ENCODE data around the gene HAP1. TPM values are rescaled to one million over a fixed set of nuclear protein-coding genes. Genes with fewer than 3 reads are reported as not detected.

The HAP1 gene
- total and polyA plus RNA-seq, 2 of the 8 experiments (the other 6 are each of a cell fraction or from before 2014, with no cell fraction given): 2.3 to 3.6 TPM

DNA sequence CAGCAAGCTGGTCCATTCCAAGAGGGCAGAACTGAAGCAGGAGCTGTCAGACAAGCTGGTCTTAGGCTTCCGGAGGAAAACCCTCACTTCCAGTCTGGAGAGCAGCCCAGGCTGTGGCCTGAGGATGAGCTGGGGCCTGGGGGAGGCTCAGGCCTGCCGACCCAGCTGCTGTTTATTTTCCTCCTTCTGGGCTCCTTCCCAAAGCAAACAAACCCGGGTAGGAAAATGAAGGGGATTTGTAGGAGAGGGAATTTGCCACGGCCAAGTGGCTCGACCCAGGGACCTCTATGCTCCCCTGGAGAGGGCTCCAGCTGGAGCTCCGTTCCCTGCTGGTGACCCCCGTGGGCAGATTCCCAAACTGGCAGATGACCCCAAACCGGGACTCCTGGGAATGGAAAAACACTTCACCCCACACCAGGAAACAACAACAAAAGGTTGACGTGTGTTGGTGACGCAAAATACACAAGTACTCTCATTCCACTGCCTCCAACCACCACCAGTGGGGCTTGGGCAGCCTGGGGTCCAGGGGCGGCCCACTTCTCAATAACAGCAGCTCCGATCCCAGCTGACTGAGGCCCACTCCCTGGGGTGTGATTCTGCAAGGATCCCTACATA, 43.2 kb upstream of the HAP1 start:
- Histone ChIP-seq H4K20me1 (replicated peaks in 1 of 2; ENCODE audit: control insufficient read depth in 1 of 2, insufficient read depth in 2 of 2, low read length in 2 of 2) (peaks cover 4 to 18% of the 10 kb centered on the region in 2 experiments), H2AK5ac (ENCODE audit: low read depth, low read length) (peak overlapping the region; percentile 75; the same call in 1 of the 2 replicates), H2BK5ac (ENCODE audit: low read depth, low read length) (peak overlapping the region; percentile 10; the same call in 1 of the 2 replicates), H3K9me3 (ENCODE audit: insufficient read depth in 2 of 2, low read depth in 1 of 2, low read length in 1 of 2) (no peaks in the 10 kb centered on the region), H2AFZ (ENCODE audit: low read length) (no peak overlapping the region), H3K4me3 (ENCODE audit: extremely low read depth in 1 of 4, insufficient read depth in 2 of 4, low read depth in 3 of 4, low read length in 4 of 4) (no peak overlapping the region), H2BK12ac (ENCODE audit: low read depth, low read length) (peak overlapping the region; percentile 88; the same call in 1 of the 2 replicates), H3K4me2 (ENCODE audit: insufficient read depth in 1 of 2, low read depth in 2 of 2, low read length in 2 of 2) (no peak overlapping the region), H3K79me2 (ENCODE audit: control insufficient read depth in 1 of 2, insufficient read depth in 2 of 2, low read length in 2 of 2) (peaks cover 0 to 64% of the 10 kb centered on the region in 2 experiments; a peak in 3 of 4 replicates), H3K23me2 (ENCODE audit: low read depth, low read length) (no peaks in the 10 kb centered on the region), H3K27me3 (replicated peaks in 1 of 4; ENCODE audit: control insufficient read depth in 3 of 4, extremely low read depth in 1 of 4, insufficient read depth in 3 of 4, low read length in 3 of 4) (no peaks in the 10 kb centered on the region), H3K27ac (ENCODE audit: low read depth, low read length) (no peak overlapping the region), H4K5ac (ENCODE audit: insufficient read length, low read depth, low read length) (no peak overlapping the region), H3K23ac (ENCODE audit: insufficient read length) (no peak overlapping the region), H4K8ac (ENCODE audit: extremely low read depth, insufficient read depth, low read length) (peak overlapping the region; percentile 23; the same call in 1 of the 2 replicates), H4K91ac (replicated peaks; ENCODE audit: insufficient read length, low read length) (peak overlapping the region; percentile 72), H3K4me1 (replicated peaks in 1 of 4; ENCODE audit: control insufficient read depth in 3 of 4, insufficient read depth in 4 of 4, low read length in 3 of 4) (peaks cover 0 to 49% (median 29%) of the 10 kb centered on the region in 4 experiments; a peak in 6 of 7 replicates), H3K14ac (ENCODE audit: insufficient read length) (no peak overlapping the region), H2BK120ac (replicated peaks; ENCODE audit: low read depth, low read length) (no peak overlapping the region), H2BK20ac (ENCODE audit: low read length) (peak overlapping the region; percentile 72; the same call in 1 of the 2 replicates), H3K18ac (ENCODE audit: extremely low read depth, low read length) (peak overlapping the region; percentile 73), H3K4ac (replicated peaks; ENCODE audit: insufficient read length, low read depth, low read length) (peak overlapping the region; percentile 53), H2BK15ac (ENCODE audit: low read length) (no peak overlapping the region), H3K9ac (replicated peaks in 1 of 4; ENCODE audit: extremely low read depth in 1 of 4, low read depth in 3 of 4, low read length in 3 of 4) (no peak overlapping the region), H3K79me1 (ENCODE audit: low read depth, low read length) (peaks cover 19% of the 10 kb centered on the region), H3K36me3 (ENCODE audit: control insufficient read depth in 2 of 4, insufficient read depth in 4 of 4, low read length in 3 of 4) (no peaks in the 10 kb centered on the region), H3K56ac (replicated peaks; ENCODE audit: insufficient read length, low read depth, low read length) (no peak overlapping the region)
- ChIA-PET POLR2A (ENCODE audit: partially characterized antibody) (interaction anchor here (0.7 to 7.5 kb wide), 16 partner anchors 8 to 347 kb away, joined by 3 to 83 read pairs (median 4); partner anchors contain the start of genes HAP1, JUP and ODAD4), CTCF (ENCODE audit: partially characterized antibody) (interaction anchor here (0.7 to 6.8 kb wide), 9 partner anchors 8 to 136 kb away, joined by 3 to 55 read pairs (median 4); partner anchors contain the start of gene JUP)
- WGBS, 2 experiments (ENCODE audit: extremely low coverage in 1 of 2, insufficient coverage in 1 of 2, insufficient read length in 1 of 2, insufficient replicate concordance in 2 of 2, low coverage in 1 of 2, low lambda C conversion rate in 2 of 2, missing lambda C conversion rate in 1 of 2): 85% methylated on average over 12 of the region's 12 CpGs; no CpG with 5 or more reads in 1 of the 2 experiments
- FAIRE-seq (no peak), DNase-seq (ENCODE audit: low read depth in 1 of 2, low spot score in 2 of 2) (no peak)
- TF ChIP-seq SP1 (IDR thresholded peaks at IDR 0.05; ENCODE audit: low read depth, low read length) (no peak), TAF1 (IDR thresholded peaks at IDR 0.05; ENCODE audit: low read depth, low read length) (no peak), CTCF (IDR thresholded peaks at IDR 0.05; ENCODE audit: control extremely low read depth in 1 of 3, insufficient read depth in 1 of 3, low read depth in 1 of 3, low read length in 3 of 3) (no peak), USF2 (IDR thresholded peaks at IDR 0.05; ENCODE audit: low read length) (no peak), SIRT6 (IDR thresholded peaks at IDR 0.05; ENCODE audit: low read length) (no peak), JUN (IDR thresholded peaks at IDR 0.05; ENCODE audit: low read depth, low read length) (no peak), EGR1 (IDR thresholded peaks at IDR 0.05; ENCODE audit: borderline replicate concordance, low read depth, low read length) (no peak)
- TF ChIP-seq, protein P1, sequence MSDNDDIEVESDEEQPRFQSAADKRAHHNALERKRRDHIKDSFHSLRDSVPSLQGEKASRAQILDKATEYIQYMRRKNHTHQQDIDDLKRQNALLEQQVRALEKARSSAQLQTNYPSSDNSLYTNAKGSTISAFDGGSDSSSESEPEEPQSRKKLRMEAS (IDR thresholded peaks at IDR 0.05): no peak

Data from H1 (cell line).